GM19099 (cell line): ENCODE measurements around the gene FTSJ3.

Experiments
- POLR2A ChIP-seq: IDR thresholded peaks from 3 replicates; pipeline ENCODE4 v1.6.1; 2011; ENCODE audit warnings: low read depth; ENCODE audit not compliant: insufficient read length; ENCODE audit errors: extremely low read depth

FTSJ3 gene

DNA sequence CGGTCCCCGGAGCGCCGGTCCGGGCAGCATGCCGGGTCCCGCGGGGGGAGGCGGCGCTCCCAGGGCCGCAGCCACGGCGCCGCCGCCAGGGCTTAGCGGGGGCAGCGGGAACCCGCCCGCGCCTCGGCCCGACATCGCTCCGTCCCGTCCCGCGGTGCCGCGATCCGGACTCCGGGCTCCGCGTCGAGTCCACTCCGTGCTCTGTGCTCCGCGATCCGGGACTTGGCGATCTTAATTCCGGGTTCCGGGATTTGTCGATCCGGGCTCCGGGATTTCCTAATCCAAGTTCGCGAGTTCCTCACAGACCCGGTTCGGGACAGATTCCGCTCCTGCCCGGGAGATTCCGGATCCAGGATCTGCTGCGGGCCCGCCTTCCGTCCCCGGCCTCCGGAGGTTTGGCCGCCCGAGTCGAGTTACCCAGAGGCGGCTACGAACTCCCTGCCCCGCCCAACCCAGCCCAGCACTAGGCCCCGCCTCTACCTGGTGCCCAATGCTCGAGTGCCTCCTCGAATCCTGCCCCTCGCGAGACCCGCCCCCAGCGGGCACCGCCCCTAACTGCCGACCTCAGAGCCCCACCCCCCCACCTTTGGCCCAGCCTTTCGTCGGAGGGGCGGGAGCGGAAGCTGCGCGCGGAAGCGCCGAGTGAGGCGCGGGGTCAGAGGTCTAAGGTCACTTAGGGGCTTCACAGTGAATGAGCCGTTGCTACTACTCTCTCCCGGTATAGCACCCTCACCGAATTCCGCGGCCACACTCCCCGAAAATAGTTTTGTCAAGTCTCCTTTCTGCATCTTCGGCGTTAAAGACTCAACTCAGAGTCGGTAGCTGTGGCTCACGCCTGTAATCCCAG lies 15.3 kb upstream of the FTSJ3 start, which contains the start of gene SMARCD2:
Gene SMARCD2, minus strand, starts transcription at position 146 of the 847 bp plus-strand sequence. Its CDS starts 11 bp downstream, at position 135.
- peak; percentile 81 for TF ChIP-seq POLR2A

DNA sequence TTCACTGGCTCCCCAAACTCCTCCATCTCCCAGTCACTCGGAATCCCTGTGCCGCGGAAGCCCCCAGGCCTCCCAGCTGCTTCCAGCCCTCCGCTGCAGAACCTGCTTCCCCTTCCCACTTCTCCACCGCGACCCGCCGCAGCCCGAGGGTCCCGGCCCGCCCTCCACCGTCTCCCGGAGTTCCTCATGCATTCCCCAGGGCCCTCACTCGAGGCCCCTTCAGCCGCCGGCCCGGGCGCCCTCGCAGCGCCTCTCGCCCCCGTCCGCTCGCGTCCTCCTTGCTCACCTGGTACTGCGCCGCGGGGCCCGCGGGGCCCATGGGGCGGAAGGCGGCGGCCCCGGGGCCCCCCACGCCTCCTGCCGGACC lies 14.7 kb upstream of the FTSJ3 start:
- TF ChIP-seq POLR2A: no peak

DNA sequence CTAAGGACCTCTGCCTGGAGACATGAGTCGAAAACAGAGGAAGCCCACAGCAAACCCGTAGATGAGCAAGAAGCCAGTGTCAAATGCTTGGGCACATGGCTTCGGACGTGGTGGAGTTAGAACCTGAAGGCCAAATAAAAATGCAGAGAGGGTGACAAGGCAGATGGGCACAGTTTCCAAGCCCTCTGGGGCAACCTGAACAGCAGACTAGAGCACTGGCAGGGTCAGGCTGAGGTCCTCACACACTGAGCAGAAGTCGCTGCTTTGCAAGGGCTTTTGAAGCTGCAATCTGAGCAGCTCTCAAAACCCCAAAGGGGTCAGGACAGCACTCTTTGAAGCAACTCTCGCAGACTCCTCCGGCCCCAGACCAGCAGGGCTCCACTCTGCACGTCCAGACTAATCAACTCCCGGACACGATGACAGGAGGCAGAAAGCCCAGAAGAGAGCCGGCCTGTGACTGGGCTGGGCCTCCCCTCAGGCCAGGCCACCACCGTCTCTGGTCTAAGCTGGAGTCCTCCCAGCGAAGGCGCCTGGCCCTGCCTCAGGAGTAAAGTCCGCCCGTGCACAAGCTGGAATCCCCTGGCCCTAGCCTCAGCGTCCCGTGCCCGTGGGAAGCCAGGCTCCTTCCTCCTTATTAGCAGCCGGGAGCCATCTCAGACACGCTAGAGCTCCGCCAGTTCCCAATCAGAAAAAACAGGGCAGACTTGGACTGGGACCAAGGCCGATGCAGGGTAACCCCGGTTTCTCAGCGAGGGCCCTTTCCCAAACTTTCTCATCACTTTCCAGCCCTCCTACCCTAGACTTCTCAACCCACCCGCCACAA lies 14.1 kb upstream of the FTSJ3 start:
- TF ChIP-seq POLR2A: no peak

DNA sequence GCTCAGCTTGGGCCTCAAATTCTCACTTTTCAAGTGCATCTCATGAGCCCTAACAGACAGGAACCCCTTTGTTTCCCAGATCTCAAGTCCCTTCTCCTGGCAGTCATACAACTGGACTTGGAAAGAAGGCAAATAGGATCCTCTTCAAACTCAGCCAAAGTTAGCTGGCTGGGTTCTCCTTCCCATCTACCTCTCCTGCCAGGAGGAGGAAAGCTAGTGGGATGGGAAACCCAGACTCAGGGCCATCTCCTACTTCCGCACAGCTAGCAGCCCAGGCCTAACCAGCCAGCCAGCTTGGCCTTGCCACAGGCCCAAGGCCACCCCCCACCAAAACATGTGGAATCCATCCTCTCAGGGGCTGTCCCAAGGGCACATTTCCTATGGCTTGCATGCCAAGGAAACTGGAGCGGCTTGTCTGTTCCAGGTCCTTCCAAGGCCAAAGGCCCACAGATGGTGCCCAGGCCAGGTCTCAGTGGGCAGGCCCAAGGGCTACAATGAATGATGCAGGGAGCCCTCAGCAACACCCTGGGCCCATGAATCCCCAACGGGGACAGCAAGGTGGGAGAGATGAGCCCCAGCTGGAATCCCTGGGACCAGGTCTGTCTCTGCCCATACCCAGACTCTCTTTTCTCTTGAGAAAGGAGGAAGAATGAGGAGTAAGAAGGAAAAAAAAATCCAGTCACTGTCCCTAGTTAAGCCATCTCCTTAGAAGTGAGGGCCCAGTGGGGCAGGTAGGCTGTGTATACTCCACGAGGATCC lies 13.3 kb upstream of the FTSJ3 start:
- TF ChIP-seq POLR2A: no peak

- no peak for TF ChIP-seq POLR2A
Measured at GRCh38 chr17:63838631-63839171, 11.2 kb upstream of the FTSJ3 start.

DNA sequence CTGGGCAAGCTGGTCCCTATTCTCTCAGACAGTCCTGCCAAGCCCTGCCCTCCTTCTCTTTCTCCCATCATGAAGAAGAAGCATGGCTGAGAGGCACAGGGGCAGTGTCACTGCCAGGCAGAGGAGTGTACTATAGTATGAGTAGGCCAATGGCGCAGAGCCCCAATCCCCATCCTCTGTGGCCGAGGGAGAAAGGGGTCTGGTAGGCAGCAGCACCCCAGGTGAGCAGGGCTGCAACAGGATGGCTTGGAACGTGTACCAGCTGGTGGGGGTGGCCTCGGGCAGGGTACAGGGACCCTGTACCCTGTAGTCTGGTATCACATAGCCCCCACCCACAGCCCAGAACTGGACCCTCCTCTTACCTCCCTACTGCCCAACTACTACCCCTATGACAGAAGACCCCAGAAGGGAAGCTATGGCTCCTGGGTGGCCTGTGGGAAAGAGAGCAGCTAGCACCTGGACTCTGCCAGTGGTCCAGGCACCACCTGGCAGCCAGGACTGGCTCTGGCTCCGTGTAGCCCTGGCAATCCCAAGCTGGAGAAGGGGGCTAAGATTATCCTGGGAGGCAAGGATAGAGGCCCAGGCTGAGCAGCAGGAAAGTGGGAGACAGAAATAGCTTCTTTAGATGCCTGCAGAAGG lies 10.6 kb upstream of the FTSJ3 start:
- no peak for TF ChIP-seq POLR2A

GRCh38 chr17:63837480-63837879 lies 10.0 kb upstream of the FTSJ3 start:
- TF ChIP-seq POLR2A: no peak

GRCh38 chr17:63836811-63837210 lies 9.3 kb upstream of the FTSJ3 start:
- no peak for TF ChIP-seq POLR2A

DNA sequence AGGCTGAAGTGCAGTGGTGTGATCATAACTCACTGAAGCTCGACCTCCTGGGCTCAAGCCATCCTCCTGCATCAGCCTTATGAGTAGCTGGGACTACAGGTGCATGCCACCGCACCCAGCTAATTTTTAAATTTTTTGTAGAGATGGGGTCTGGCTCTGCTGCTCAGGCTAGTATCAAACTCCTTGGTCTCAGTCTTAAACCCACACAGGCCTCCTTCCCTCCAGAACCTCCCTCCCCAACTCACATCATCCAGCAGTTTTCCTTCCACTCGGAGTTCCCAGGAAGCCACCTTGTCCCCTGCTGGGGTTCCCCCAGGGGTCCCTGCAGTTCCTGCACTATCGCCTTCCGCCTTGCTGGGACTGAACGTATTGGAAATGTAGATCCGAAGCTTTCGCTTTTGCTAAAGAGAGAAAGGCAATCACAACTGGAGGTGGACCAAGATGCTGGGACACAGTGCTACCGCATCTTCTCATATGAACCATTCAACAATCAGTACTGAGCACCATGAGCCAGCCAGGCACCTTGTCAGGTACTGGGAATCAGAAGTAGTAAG lies 7.8 kb upstream of the FTSJ3 start:
- no peak for TF ChIP-seq POLR2A

DNA sequence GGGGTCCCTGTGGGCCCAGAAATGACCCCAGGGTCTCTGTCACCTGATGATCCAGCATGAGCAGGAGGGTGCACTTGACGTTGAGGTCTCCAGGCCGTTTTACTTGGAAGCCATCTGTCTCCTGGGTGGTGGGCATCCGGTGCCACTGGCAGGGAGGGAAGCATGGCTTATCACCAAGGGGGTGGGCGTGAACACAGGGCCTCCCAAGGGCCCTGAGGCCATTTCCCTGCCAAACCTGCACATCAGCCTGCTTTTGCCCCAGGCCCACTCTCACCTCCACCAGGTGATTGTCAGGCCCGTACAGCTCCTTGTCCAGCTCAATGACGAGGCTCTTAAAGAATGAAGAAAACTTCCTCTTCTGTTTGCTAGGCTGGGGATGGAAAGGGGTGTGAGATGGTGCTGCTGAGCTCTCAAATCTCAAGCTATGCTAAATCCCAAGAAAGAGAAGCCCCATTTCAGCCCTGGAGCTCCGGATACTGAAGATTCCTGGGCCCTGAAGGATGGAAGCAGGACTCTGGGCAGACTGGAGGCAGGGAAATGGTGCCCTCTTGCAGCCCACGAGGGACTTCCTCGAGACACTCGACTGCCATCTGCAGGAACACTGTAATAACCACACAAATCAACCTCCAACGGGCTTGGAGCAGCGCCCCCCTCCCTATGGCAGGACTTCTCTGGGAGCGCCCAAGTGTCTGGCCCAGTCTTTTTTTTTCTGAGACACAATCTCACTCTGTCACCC lies 7.1 kb upstream of the FTSJ3 start:
- no peak for TF ChIP-seq POLR2A

- no peak for TF ChIP-seq POLR2A
Measured at GRCh38 chr17:63833741-63834373, 6.4 kb upstream of the FTSJ3 start.

- TF ChIP-seq POLR2A: no peak
Measured at GRCh38 chr17:63833026-63833740, 5.7 kb upstream of the FTSJ3 start.
